IMR-90 (cell line): Measurements from ENCODE around the gene FBXL5. TPM values are rescaled to one million over a fixed set of nuclear protein-coding genes. Genes with fewer than 3 reads are reported as not detected.

ENCODE experiments used
- ATAC-seq: fragments of 200-7000 bp; cut with Tn5 transposase; 2 replicates; pipeline ENCODE4 v1.9.1; 2020; ENCODE audit warnings: low read depth, mild to moderate bottlenecking, moderate library complexity
- BruUV-seq: library from RNA; stranded (reverse); fragments of 400-500 nt; replicated peaks from 2 replicates; lab custom pipeline; 2021; lab: Mats Ljungman, UMichigan
- CTCF ChIA-PET: fragments of 300-600 bp; formaldehyde crosslinking; extraction: SDS; loops from one replicate; lab custom pipeline; 2021; ENCODE audit warnings: antibody characterized with exemption; lab: Yijun Ruan, JAX
- POLR2A ChIA-PET: fragments of 300-600 bp; sonication (Branson Sonifier 250); formaldehyde crosslinking; loops from one replicate; lab custom pipeline; 2022; ENCODE audit warnings: antibody characterized with exemption; ENCODE audit not compliant: unreplicated experiment; lab: Charles Lee
- DNase-seq: peaks from one replicate; pipeline ENCODE4 v3.0.0; 2013
- H2AFZ ChIP-seq: replicated peaks from 2 replicates; pipeline ENCODE3; 2013; ENCODE audit warnings: low read length, mild to moderate bottlenecking; ENCODE audit not compliant: poor library complexity
- H2AK5ac ChIP-seq: 2 replicates; pipeline ENCODE4 v1.6.1; 2013; ENCODE audit warnings: low read depth, low read length, inconsistent platforms
- H2AK9ac ChIP-seq: replicated peaks from 2 replicates; pipeline ENCODE3; 2013; ENCODE audit warnings: mild to moderate bottlenecking, low read depth, low read length, moderate library complexity; ENCODE audit not compliant: poor library complexity
- H2BK120ac ChIP-seq: 2 replicates; pipeline ENCODE4 v1.6.1; 2013; ENCODE audit warnings: low read depth, low read length, inconsistent platforms
- H2BK15ac ChIP-seq: 3 replicates; pipeline ENCODE4 v1.6.1; 2013; ENCODE audit warnings: low read depth, low read length, inconsistent platforms
- H2BK20ac ChIP-seq: 2 replicates; pipeline ENCODE4 v1.6.1; 2013; ENCODE audit warnings: low read depth, mild to moderate bottlenecking, inconsistent platforms, low read length, moderate library complexity
- H2BK5ac ChIP-seq: 2 replicates; pipeline ENCODE4 v1.6.1; 2013; ENCODE audit warnings: mild to moderate bottlenecking, low read depth, low read length, inconsistent platforms; ENCODE audit not compliant: poor library complexity, severe bottlenecking
- H3K14ac ChIP-seq: replicated peaks from 2 replicates; pipeline ENCODE4 v1.6.1; 2013; ENCODE audit warnings: low read depth, low read length, inconsistent platforms
- H3K18ac ChIP-seq: 2 replicates; pipeline ENCODE4 v1.6.1; 2013; ENCODE audit warnings: low read depth, low read length, control low read depth
- H3K23ac ChIP-seq: 2 replicates; pipeline ENCODE4 v1.6.1; 2013; ENCODE audit warnings: low read depth, low read length, inconsistent platforms
- H3K27ac ChIP-seq: 2 replicates; pipeline ENCODE4 v1.5.1; 2013; ENCODE audit warnings: mild to moderate bottlenecking, control low read depth, low read length; ENCODE audit not compliant: insufficient read depth
- H3K27me3 ChIP-seq: 2 replicates; pipeline ENCODE4 v1.6.1; 2013; ENCODE audit warnings: low read length; ENCODE audit not compliant: control insufficient read depth, insufficient read depth
- H3K36me3 ChIP-seq: 2 replicates; pipeline ENCODE4 v1.6.1; 2013; ENCODE audit warnings: low read length, mixed read lengths; ENCODE audit not compliant: control insufficient read depth, insufficient read depth
- H3K4ac ChIP-seq: 2 replicates; pipeline ENCODE4 v1.6.1; 2013; ENCODE audit warnings: low read depth, low read length, inconsistent platforms
- H3K4me1 ChIP-seq: 2 replicates; pipeline ENCODE4 v1.6.1; 2013; ENCODE audit warnings: low read length, mixed read lengths; ENCODE audit not compliant: control insufficient read depth, insufficient read depth
- H3K4me2 ChIP-seq: 2 replicates; pipeline ENCODE4 v1.6.1; 2013; ENCODE audit warnings: low read depth, mild to moderate bottlenecking, control low read depth, low read length, moderate library complexity
- H3K4me3 ChIP-seq: 2 replicates; pipeline ENCODE4 v1.5.1; 2013; ENCODE audit warnings: low read depth, mild to moderate bottlenecking, control low read depth, low read length, moderate library complexity; ENCODE audit not compliant: insufficient read depth
- H3K56ac ChIP-seq: 2 replicates; pipeline ENCODE4 v1.6.1; 2013; ENCODE audit warnings: low read length, inconsistent platforms; ENCODE audit not compliant: insufficient read depth; ENCODE audit errors: extremely low read depth
- H3K79me1 ChIP-seq, 2 experiments: 2 replicates each; pipeline ENCODE4 v1.6.1; 2013; ENCODE audit warnings: low read length in 2 of 2, inconsistent platforms in 1 of 2, low read depth in 1 of 2
- H3K9ac ChIP-seq: 2 replicates; pipeline ENCODE4 v1.6.1; 2013; ENCODE audit warnings: low read depth, low read length, control low read depth
- H3K9me1 ChIP-seq: 2 replicates; pipeline ENCODE4 v1.6.1; 2013; ENCODE audit warnings: low read length, inconsistent platforms; ENCODE audit not compliant: insufficient read depth
- H3K9me3 ChIP-seq: 2 replicates; pipeline ENCODE4 v1.6.1; 2013; ENCODE audit warnings: low read length; ENCODE audit not compliant: control insufficient read depth, insufficient read depth
- H4K20me1 ChIP-seq: 2 replicates; pipeline ENCODE4 v1.6.1; 2013; ENCODE audit warnings: low read length, inconsistent platforms; ENCODE audit not compliant: insufficient read depth
- H4K5ac ChIP-seq: 2 replicates; pipeline ENCODE4 v1.6.1; 2013; ENCODE audit warnings: mild to moderate bottlenecking, low read depth, low read length, control low read depth
- H4K8ac ChIP-seq, 2 experiments: 2 replicates each; pipeline ENCODE4 v1.6.1; 2013; ENCODE audit warnings: low read depth in 2 of 2, low read length in 2 of 2, control low read depth in 1 of 2, inconsistent platforms in 1 of 2
- H4K91ac ChIP-seq: 2 replicates; pipeline ENCODE4 v1.6.1; 2013; ENCODE audit warnings: low read depth, low read length, inconsistent platforms; ENCODE audit not compliant: insufficient read depth
- BHLHE40 ChIP-seq: fragments of 150-350 bp; IDR thresholded peaks from 2 replicates; pipeline ENCODE4 v1.6.1; 2016; ENCODE audit warnings: mild to moderate bottlenecking, low read depth, low read length
- CEBPB ChIP-seq: IDR thresholded peaks from 2 replicates; pipeline ENCODE4 v1.6.1; 2012; ENCODE audit warnings: low read depth, low read length, improper control_type of control experiment
- CHD1 ChIP-seq: IDR thresholded peaks from 2 replicates; pipeline ENCODE4 v1.6.1; 2012; ENCODE audit warnings: low read depth, low read length, improper control_type of control experiment
- CTCF ChIP-seq: conservative IDR thresholded peaks from 2 replicates; pipeline ENCODE4 v1.5.1; 2012; ENCODE audit warnings: mild to moderate bottlenecking, low read depth, low read length, improper control_type of control experiment
- ELK1 ChIP-seq: fragments of 150-350 bp; IDR thresholded peaks from 2 replicates; pipeline ENCODE4 v1.6.1; 2016; ENCODE audit warnings: low read depth, mild to moderate bottlenecking, low read length, moderate library complexity, borderline replicate concordance
- FOS ChIP-seq: fragments of 150-350 bp; IDR thresholded peaks from 2 replicates; pipeline ENCODE4 v1.6.1; 2016; ENCODE audit warnings: low read depth, low read length
- MAFK ChIP-seq: IDR thresholded peaks from 2 replicates; pipeline ENCODE4 v1.6.1; 2012; ENCODE audit warnings: low read depth, low read length, improper control_type of control experiment
- MAZ ChIP-seq: IDR thresholded peaks from 2 replicates; pipeline ENCODE4 v1.6.1; 2012; ENCODE audit warnings: low read depth, mild to moderate bottlenecking, low read length, improper control_type of control experiment, moderate library complexity, borderline replicate concordance
- MXI1 ChIP-seq: IDR thresholded peaks from 2 replicates; pipeline ENCODE4 v1.6.1; 2012; ENCODE audit warnings: low read depth, mild to moderate bottlenecking, low read length, moderate library complexity, borderline replicate concordance
- NFE2L2 ChIP-seq: fragments of 150-350 bp; IDR thresholded peaks from 2 replicates; pipeline ENCODE4 v1.6.1; 2016; ENCODE audit warnings: low read depth, mild to moderate bottlenecking, low read length
- POLR2A ChIP-seq: IDR thresholded peaks from 2 replicates; pipeline ENCODE4 v1.6.1; 2012; ENCODE audit warnings: mild to moderate bottlenecking, low read depth, low read length
- RAD21 ChIP-seq: IDR thresholded peaks from 2 replicates; pipeline ENCODE4 v1.6.1; 2012; ENCODE audit warnings: low read length, improper control_type of control experiment
- RCOR1 ChIP-seq: IDR thresholded peaks from 2 replicates; pipeline ENCODE4 v1.6.1; 2012; ENCODE audit warnings: mild to moderate bottlenecking, low read length, improper control_type of control experiment; ENCODE audit not compliant: insufficient replicate concordance
- RFX5 ChIP-seq: IDR thresholded peaks from 2 replicates; pipeline ENCODE4 v1.8.0; 2012; ENCODE audit warnings: low read depth, mild to moderate bottlenecking, low read length, moderate library complexity
- SMC3 ChIP-seq: fragments of 150-350 bp; IDR thresholded peaks from 2 replicates; pipeline ENCODE4 v1.6.1; 2016; ENCODE audit warnings: low read depth, mild to moderate bottlenecking, antibody characterized with exemption, low read length, moderate library complexity
- WGBS, 2 experiments: methylation state at CpG; one replicate each; pipeline versions ENCODE4 v1.1.5 to v1.1.7; 2013; ENCODE audit warnings: missing lambda C conversion rate in 2 of 2; ENCODE audit not compliant: insufficient read length in 1 of 2; ENCODE audit errors: extremely low coverage in 2 of 2; 5-methylcytosine and 5-hydroxymethylcytosine counted together
- dilution Hi-C: fragments of 300-500 bp; cut with HindIII; formaldehyde crosslinking; loops from one replicate; pipeline ENCODE4 v1.14.3; 2018; ENCODE audit warnings: low sequenced_read_pairs; ENCODE audit not compliant: unreplicated experiment
- in situ Hi-C: fragments of 300-500 bp; cut with MboI; formaldehyde crosslinking; loops from 3 replicates; pipeline ENCODE4 v1.14.3; 2019; ENCODE audit warnings: low sequenced_read_pairs, inconsistent platforms, mixed read lengths
- intact Hi-C: fragments of 100-400 bp; cut with micrococcal nuclease; formaldehyde crosslinking; loops from 2 replicates; pipeline ENCODE4 v1.10.0; 2022
- polyA plus RNA-seq, 3 experiments: library from polyadenylated mRNA; depleted of rRNA; stranded (reverse); fragments of >200 nt; gene quantifications; 2 replicates each; pipeline ENCODE4 v1.2.3, GENCODE V29; 2012; ENCODE audit warnings: low replicate concordance in 1 of 3
- total RNA-seq: library from RNA; depleted of rRNA; stranded (reverse); fragments of >200 nt; gene quantifications from 2 replicates; pipeline ENCODE4 v1.2.3, GENCODE V29; 2012
- TF ChIP-seq, protein P1 (sequence below): fragments of 150-350 bp; IDR thresholded peaks from 2 replicates; pipeline ENCODE4 v1.6.1; 2017; ENCODE audit warnings: mild to moderate bottlenecking, antibody characterized with exemption, low read length, low read depth

FBXL5 gene
- total and polyA plus RNA-seq, 2 of the 4 experiments (the other 2 are of a cell fraction): 20.3 to 62.6 TPM

DNA sequence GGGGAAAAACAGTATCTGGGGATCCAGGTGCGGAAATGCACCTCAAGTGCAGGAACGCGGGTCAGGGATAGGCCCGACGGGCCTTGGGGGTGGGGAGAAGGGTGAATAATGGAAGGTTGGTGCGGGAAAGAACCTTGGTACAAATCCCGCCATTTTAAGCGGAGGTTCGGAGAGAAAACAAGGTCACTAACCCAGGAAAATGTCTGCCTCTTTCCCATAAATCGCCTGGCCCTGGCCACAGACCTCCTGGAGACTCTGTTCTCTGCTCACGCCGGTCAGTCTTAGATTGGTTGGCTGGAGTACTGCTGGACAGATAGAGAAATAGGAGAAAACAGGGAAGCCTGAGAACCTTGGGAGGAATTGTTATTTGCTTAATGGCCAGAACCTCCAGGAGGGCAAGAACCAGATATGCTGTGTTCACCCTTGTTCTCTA, 897 bp upstream of the FBXL5 start:
- CTCF ChIA-PET: no interaction called here
- Histone ChIP-seq H3K4me1 (peaks cover 17% of the 10 kb centered on the region), H3K18ac (no peak overlapping the region; the same call in 1 of the 2 replicates), H4K8ac (peak overlapping the region; percentile 88 to 100), H3K23ac (peak overlapping the region; percentile 74; the same call in 1 of the 2 replicates), H4K91ac (peak overlapping the region; percentile 99), H3K56ac (no peak overlapping the region), H3K27ac (peak overlapping the region; percentile 97), H2AFZ (peak overlapping the region; percentile 99), H3K27me3 (no peaks in the 10 kb centered on the region), H3K4ac (peak overlapping the region; percentile 100), H3K9me3 (no peaks in the 10 kb centered on the region), H4K20me1 (peaks cover 15% of the 10 kb centered on the region; the same call in 1 of the 2 replicates), H3K4me3 (no peak overlapping the region), H3K9ac (peak overlapping the region; percentile 93; the same call in 1 of the 2 replicates), H3K9me1 (no peaks in the 10 kb centered on the region), H3K14ac (peak overlapping the region; percentile 22; the same call in 1 of the 2 replicates), H2BK120ac (peak overlapping the region; percentile 99), H2BK20ac (no peak overlapping the region), H2AK9ac (peak overlapping the region; percentile 97), H3K79me1 (peaks cover 7 to 23% of the 10 kb centered on the region in 2 experiments; a peak in 3 of 4 replicates), H3K36me3 (no peaks in the 10 kb centered on the region), H3K4me2 (peak overlapping the region; percentile 25), H2BK15ac (no peak overlapping the region), H4K5ac (peak overlapping the region; percentile 100), H2BK5ac (peak overlapping the region; percentile 97), H2AK5ac (peak overlapping the region; percentile 10)
- in situ Hi-C loops: no loop called here
- no peak for ATAC-seq
- no peak for TF ChIP-seq NFE2L2
- no peak for TF ChIP-seq RAD21
- TF ChIP-seq MXI1: no peak
- TF ChIP-seq POLR2A: no peak
- TF ChIP-seq RFX5: no peak
- no peak for TF ChIP-seq FOS
- no peak for TF ChIP-seq MAFK
- no peak for TF ChIP-seq CEBPB
- no peak for TF ChIP-seq CHD1
- no peak for TF ChIP-seq SMC3
- TF ChIP-seq BHLHE40: no peak
- TF ChIP-seq, protein P1, sequence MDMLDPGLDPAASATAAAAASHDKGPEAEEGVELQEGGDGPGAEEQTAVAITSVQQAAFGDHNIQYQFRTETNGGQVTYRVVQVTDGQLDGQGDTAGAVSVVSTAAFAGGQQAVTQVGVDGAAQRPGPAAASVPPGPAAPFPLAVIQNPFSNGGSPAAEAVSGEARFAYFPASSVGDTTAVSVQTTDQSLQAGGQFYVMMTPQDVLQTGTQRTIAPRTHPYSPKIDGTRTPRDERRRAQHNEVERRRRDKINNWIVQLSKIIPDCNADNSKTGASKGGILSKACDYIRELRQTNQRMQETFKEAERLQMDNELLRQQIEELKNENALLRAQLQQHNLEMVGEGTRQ: no peak
- TF ChIP-seq MAZ: no peak
- no peak for TF ChIP-seq CTCF
- no peak for TF ChIP-seq ELK1
- TF ChIP-seq RCOR1: no peak
- no TSS peak for BruUV-seq
- 80% methylated on average over 1 of the region's 12 CpGs; no CpG with 5 or more reads in 1 of the 2 experiments for WGBS, 2 experiments
- POLR2A ChIA-PET: no interaction called here
- intact Hi-C loops: no loop called here
- dilution Hi-C loops: no loop called here
- DNase-seq: no peak
